HG03432 (cell line): ENCODE results near the gene PARD3.

ENCODE experiments used
- ATAC-seq: cut with Tn5 transposase; IDR thresholded peaks from one replicate; pipeline ENCODE4 v1.9.1; 2021; ENCODE audit warnings: mild to moderate bottlenecking, moderate library complexity; ENCODE audit not compliant: unreplicated experiment

Gene PARD3

GRCh38 chr10:34549001-34549400, 266.1 kb downstream of the PARD3 start:
- no peak for ATAC-seq

GRCh38 chr10:34548466-34548865, 266.6 kb downstream of the PARD3 start:
- ATAC-seq = no peak

- ATAC-seq = no peak
These were observed 267.4 kb downstream of the PARD3 start for GRCh38 chr10:34547695-34548094.

DNA sequence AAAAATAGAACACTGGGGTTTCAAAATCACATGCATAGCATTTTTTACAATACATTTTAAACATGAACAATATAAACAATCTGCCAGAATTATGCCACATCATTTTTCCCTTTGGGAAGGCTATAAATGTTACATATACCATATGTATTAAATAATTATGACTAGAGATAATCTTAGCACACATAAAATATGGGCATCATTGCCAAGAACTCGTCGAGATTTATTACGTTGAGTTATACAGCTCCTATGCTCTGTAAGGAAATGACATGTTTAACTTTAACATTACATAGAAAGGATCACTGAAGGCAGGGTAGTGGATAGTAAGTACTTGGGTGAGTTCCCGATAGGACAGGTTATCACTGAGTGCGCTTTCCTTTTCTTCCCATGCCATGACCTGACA, 267.8 kb downstream of the PARD3 start:
- no peak for ATAC-seq

DNA sequence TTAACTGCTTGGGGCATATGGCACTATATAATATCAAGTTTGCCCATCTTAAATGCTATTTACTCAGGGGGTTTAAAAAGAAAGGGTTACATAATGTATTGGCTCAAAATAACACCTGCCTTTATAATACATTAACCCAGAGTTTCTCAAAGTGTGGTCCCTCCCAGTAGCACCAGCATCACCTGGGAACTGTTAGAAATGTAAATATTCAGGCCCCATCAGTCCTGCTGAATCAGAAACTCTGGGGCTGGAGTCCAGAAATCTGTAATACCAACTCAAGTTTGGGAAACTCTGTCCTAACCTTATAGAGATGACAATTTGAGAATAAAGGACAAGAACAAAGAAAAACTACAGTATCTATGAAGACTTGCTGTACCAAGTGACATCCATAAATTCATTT, 270.7 kb downstream of the PARD3 start:
- ATAC-seq = no peak

GRCh38 chr10:34543716-34544115, 271.4 kb downstream of the PARD3 start:
- no peak for ATAC-seq

DNA sequence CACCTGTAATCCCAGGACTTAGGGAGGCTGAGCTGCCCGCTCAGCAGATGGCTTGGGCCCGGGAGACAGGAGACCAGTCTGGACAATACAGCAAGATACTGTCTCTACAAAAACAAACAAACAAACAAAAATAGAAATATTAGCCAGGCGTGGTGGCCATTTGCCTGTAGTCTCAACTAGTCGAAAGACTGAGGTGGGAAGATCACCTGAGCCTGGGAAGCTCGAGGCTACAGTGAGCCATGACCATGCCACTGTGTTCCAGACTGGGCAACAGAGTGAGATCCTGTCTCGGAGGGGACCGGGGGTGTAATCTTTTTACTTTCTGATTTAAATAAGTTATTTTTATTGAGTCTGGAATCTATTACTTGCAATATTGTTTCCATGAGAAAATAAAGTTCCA, 274.6 kb downstream of the PARD3 start:
- no peak for ATAC-seq

GRCh38 chr10:34539533-34540315, 275.4 kb downstream of the PARD3 start:
- ATAC-seq = peak; percentile 33

GRCh38 chr10:34538281-34538829, 276.7 kb downstream of the PARD3 start:
- peak; percentile 54 for ATAC-seq

- ATAC-seq = peak; percentile 74
These were observed 277.4 kb downstream of the PARD3 start for GRCh38 chr10:34537629-34538231.

GRCh38 chr10:34535872-34536271, 279.2 kb downstream of the PARD3 start:
- ATAC-seq = no peak

GRCh38 chr10:34530778-34531177, 284.3 kb downstream of the PARD3 start:
- ATAC-seq = no peak

GRCh38 chr10:34528320-34528719, 286.8 kb downstream of the PARD3 start:
- ATAC-seq = peak; percentile 65

GRCh38 chr10:34526758-34527730, 288.1 kb downstream of the PARD3 start:
- ATAC-seq = no peak

- no peak for ATAC-seq
These were observed 288.9 kb downstream of the PARD3 start for GRCh38 chr10:34526186-34526585.

GRCh38 chr10:34524369-34525091, 290.6 kb downstream of the PARD3 start:
- ATAC-seq = peak; percentile 43

- ATAC-seq = no peak
These were observed 291.9 kb downstream of the PARD3 start for GRCh38 chr10:34523017-34523767.

DNA sequence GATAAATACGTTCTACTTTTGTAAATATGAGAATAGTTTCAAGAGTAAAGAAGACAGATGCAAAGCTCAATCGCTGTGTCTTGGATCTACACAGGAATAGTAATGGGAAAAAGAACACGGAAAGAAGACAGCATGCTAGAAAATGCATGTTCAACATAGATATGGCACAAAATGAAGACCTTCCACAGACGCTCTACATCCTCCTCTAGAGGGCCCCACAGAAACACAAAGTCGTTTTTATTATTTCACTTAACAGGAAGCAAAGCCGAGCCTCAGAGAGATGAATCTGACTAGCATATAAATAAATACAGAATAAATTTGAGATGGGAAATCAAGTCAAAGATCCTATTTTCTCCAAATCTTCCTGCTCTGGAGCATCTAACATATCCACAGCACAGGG, 292.6 kb downstream of the PARD3 start:
- ATAC-seq = peak; percentile 68

DNA sequence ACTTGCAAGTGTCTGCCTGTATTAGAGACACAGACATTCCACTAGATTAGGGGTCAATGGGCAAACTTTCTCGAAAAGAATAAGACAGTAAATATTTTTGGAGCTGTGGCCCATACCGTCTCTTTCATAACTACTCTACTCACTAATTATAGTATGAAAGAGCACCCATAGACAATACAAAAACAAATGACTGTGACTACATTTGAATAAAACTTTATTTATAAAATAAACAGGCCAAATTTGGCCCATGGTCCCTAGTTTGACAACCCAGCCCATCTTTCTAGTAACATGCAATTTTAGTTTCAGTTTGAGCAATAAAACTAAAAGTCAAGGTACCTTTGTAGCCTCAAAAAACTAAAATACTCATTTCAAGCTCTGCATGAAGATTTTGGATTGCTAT, 294.6 kb downstream of the PARD3 start:
- no peak for ATAC-seq

- ATAC-seq = no peak
These were observed 295.0 kb downstream of the PARD3 start for GRCh38 chr10:34520084-34520483.
